Neural cell (in vitro differentiated cells): Measurements from ENCODE around the gene MGAT5.

Experiments used
- CTCF ChIP-seq: fragments of 450-650 bp; IDR thresholded peaks from 2 replicates; pipeline ENCODE4 v1.5.1; 2014; ENCODE audit warnings: antibody characterized with exemption, mild to moderate bottlenecking, moderate library complexity; ENCODE audit not compliant: poor library complexity, severe bottlenecking
- EP300 ChIP-seq: fragments of 450-650 bp; conservative IDR thresholded peaks from 2 replicates; pipeline ENCODE4 v1.6.1; 2014; ENCODE audit warnings: antibody characterized with exemption, mild to moderate bottlenecking, moderate library complexity; ENCODE audit not compliant: poor library complexity, severe bottlenecking
- EZH2 ChIP-seq: fragments of 200-600, 300-800 bp; shearing (Covaris generic), sonication (generic); IDR thresholded peaks from 2 replicates; pipeline ENCODE4 v1.6.1; 2014; ENCODE audit warnings: antibody characterized with exemption, low read length, borderline replicate concordance, mild to moderate bottlenecking; ENCODE audit not compliant: insufficient read depth, poor library complexity, severe bottlenecking
- POLR2AphosphoS5 ChIP-seq: IDR thresholded peaks from 2 replicates; pipeline ENCODE4 v1.6.1; 2012

GRCh38 chr2:134447669-134448068, 193.8 kb downstream of the MGAT5 start:
- TF ChIP-seq EP300 = no peak
- no peak for TF ChIP-seq POLR2AphosphoS5
- no peak for TF ChIP-seq EZH2
- TF ChIP-seq CTCF = no peak
